ENCODE results near the gene SFSWAP. TPM values are rescaled to one million over a fixed set of nuclear protein-coding genes. Genes with fewer than 3 reads are reported as not detected.

SFSWAP gene
- total and polyA plus RNA-seq, 7 experiments from 2014 or later, result 16.9 to 120 (median 97.4) TPM

GRCh38 chr12:131732996-131733615 is 22.2 kb downstream of the SFSWAP start:
- H3K36me3 ChIP-seq (ENCODE audit: control insufficient read depth in 2 of 3, insufficient read depth in 3 of 3, low read length in 3 of 3), result peaks cover 32 to 84% (median 35%) of the 10 kb centered on the region in 3 experiments
- POLR2A ChIA-PET, result no interaction called here

DNA sequence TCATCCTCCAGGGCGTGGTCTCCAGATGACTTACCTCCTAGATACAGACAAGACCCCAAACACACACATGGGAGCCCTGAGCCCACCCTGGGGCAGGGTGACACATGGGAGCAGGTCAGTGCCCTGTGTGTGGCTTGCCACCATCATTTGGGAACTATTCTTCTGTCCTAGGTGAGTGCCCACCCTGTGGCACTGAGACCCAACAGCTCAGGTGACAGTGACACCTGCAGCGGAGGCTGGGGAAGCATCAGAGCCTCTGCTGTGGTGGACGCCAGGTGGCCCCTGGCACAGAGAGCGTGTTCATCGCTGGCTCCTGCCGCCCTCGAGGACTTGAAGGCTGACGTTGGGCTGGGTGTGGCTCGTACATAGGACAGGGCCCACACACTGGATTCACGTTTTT is 23.0 kb downstream of the SFSWAP start:
- ATAC-seq, result no peak
- Mint-ChIP-seq H3K27me3 (no peaks in the 10 kb centered on the region), H3K36me3 (peaks cover 9 to 43% (median 17%) of the 10 kb centered on the region in 5 donors), H3K27ac (peak overlapping the region in 1 of 9 donors; percentile 32), H3K4me1 (no peaks in the 10 kb centered on the region), H3K4me3 (no peak overlapping the region), H3K9me3 (no peaks in the 10 kb centered on the region)
- intact Hi-C loops (cut with micrococcal nuclease), result no loop called here
- H3K36me3 ChIP-seq (ENCODE audit: control insufficient read depth in 2 of 3, insufficient read depth in 3 of 3, low read length in 3 of 3), result peaks cover 25 to 81% (median 27%) of the 10 kb centered on the region in 3 experiments
- H3K9me3 ChIP-seq (ENCODE audit: control insufficient read depth in 2 of 3, low read length in 3 of 3), result no peaks in the 10 kb centered on the region
- no peak overlapping the region for H3K4me3 ChIP-seq (ENCODE audit: low read length)
- ChIA-PET CTCF (interaction anchor here (0.5 kb wide), 1 partner anchor 591 kb away, joined by 3 read pairs; no protein-coding TSS in a partner anchor), POLR2A (no interaction called here)
- no peak overlapping the region for H3K27ac ChIP-seq (ENCODE audit: low read depth, low read length)
- no peaks in the 10 kb centered on the region for H3K27me3 ChIP-seq (ENCODE audit: control insufficient read depth in 2 of 2, insufficient read depth in 2 of 2, low read length in 2 of 2)
- H3K4me1 ChIP-seq (ENCODE audit: control insufficient read depth in 2 of 2, insufficient read depth in 2 of 2, low read length in 2 of 2), result no peaks in the 10 kb centered on the region
- no peak for DNase-seq

More at GRCh38 chr12:131732996-131733615, 22.2 kb downstream of the SFSWAP start:
- H3K36me3 Mint-ChIP-seq, result peaks cover 9 to 48% (median 17%) of the 10 kb centered on the region in 5 donors
- ATAC-seq (no peak), DNase-seq (no peak)
- intact Hi-C loops (cut with micrococcal nuclease), result no loop called here
- Histone ChIP-seq H3K4me1 (ENCODE audit: control insufficient read depth in 2 of 2, insufficient read depth in 2 of 2, low read length in 2 of 2) (no peaks in the 10 kb centered on the region), H3K4me3 (ENCODE audit: low read length) (no peak overlapping the region), H3K9me3 (ENCODE audit: control insufficient read depth in 2 of 3, low read length in 3 of 3) (no peaks in the 10 kb centered on the region), H3K27me3 (ENCODE audit: control insufficient read depth in 2 of 2, insufficient read depth in 2 of 2, low read length in 2 of 2) (no peaks in the 10 kb centered on the region), H3K27ac (ENCODE audit: low read depth, low read length) (no peak overlapping the region)
- no peaks in the 10 kb centered on the region for H3K9me3 Mint-ChIP-seq
- H3K4me3 Mint-ChIP-seq, result no peak overlapping the region
- H3K27ac Mint-ChIP-seq, result no peak overlapping the region
- H3K27me3 Mint-ChIP-seq, result no peaks in the 10 kb centered on the region
- CTCF ChIA-PET, result no interaction called here
- no peaks in the 10 kb centered on the region for H3K4me1 Mint-ChIP-seq

DNA sequence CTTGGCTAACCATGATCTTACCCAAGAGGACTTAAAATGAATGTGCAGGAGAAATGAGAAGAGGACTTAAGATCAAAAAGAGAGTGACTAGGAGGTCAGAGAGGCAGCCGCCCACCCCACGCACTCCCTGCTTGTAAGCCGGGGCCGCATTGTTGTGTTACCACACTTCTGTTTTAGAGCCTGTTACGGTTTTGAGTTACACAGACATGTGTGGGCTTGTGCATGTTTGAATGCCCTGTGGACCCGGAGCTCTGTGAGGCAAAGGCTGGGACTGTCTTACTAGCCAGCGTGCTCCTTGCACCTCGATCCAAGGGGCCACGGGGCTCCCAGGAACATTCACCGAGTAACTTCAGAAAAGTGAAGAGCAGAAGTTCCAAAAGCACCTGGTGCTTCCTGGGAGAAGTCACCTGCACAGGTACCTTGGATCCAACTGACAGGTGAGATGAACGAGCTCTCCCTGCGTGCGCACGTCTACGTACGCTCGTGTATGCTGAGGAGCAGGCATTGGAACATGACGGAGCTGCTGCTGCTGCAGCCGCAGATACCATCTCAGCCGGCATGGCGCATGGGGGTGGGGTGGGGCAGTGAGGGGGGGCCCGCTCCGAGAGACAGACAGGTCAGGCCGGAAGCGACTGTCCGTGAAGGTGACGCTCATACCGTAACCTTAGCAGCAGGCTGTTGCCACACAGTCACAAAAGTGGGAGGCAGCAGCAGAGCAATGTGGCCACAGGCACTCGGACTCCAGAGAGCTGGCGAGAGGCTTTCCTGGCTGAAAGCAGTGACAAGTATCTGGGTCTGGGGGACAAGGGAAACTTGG is 23.7 kb downstream of the SFSWAP start:
- Mint-ChIP-seq H3K9me3 (no peaks in the 10 kb centered on the region), H3K36me3 (peaks cover 9 to 37% (median 13%) of the 10 kb centered on the region in 5 donors), H3K27ac (peak overlapping the region in 1 of 9 donors; percentile 32), H3K27me3 (no peaks in the 10 kb centered on the region), H3K4me1 (no peaks in the 10 kb centered on the region), H3K4me3 (no peak overlapping the region)
- no peak for DNase-seq
- H3K4me1 ChIP-seq (ENCODE audit: control insufficient read depth in 2 of 2, insufficient read depth in 2 of 2, low read length in 2 of 2), result no peaks in the 10 kb centered on the region
- H3K4me3 ChIP-seq (ENCODE audit: low read length), result no peak overlapping the region
- intact Hi-C loops (cut with micrococcal nuclease), result no loop called here
- peaks cover 18 to 77% (median 21%) of the 10 kb centered on the region in 3 experiments for H3K36me3 ChIP-seq (ENCODE audit: control insufficient read depth in 2 of 3, insufficient read depth in 3 of 3, low read length in 3 of 3)
- ChIA-PET POLR2A (no interaction called here), CTCF (interaction anchor here (0.5 kb wide), 1 partner anchor 592 kb away, joined by 3 read pairs; no protein-coding TSS in a partner anchor)
- H3K9me3 ChIP-seq (ENCODE audit: control insufficient read depth in 2 of 3, low read length in 3 of 3), result no peaks in the 10 kb centered on the region
- no peak for ATAC-seq
- no peak overlapping the region for H3K27ac ChIP-seq (ENCODE audit: low read depth, low read length)
- no peaks in the 10 kb centered on the region for H3K27me3 ChIP-seq (ENCODE audit: control insufficient read depth in 2 of 2, insufficient read depth in 2 of 2, low read length in 2 of 2)

GRCh38 chr12:131735153-131735456 is 24.2 kb downstream of the SFSWAP start:
- no peaks in the 10 kb centered on the region for H3K27me3 Mint-ChIP-seq
- no peaks in the 10 kb centered on the region for H3K4me1 Mint-ChIP-seq
- H3K4me1 ChIP-seq (ENCODE audit: control insufficient read depth in 2 of 2, insufficient read depth in 2 of 2, low read length in 2 of 2), result no peaks in the 10 kb centered on the region
- no peak overlapping the region for H3K4me3 Mint-ChIP-seq
- no peak for DNase-seq
- intact Hi-C loops (cut with micrococcal nuclease), result no loop called here
- POLR2A ChIA-PET, result no interaction called here
- H3K4me3 ChIP-seq (ENCODE audit: low read length), result no peak overlapping the region
- H3K9me3 Mint-ChIP-seq, result no peaks in the 10 kb centered on the region
- no peaks in the 10 kb centered on the region for H3K9me3 ChIP-seq (ENCODE audit: control insufficient read depth in 2 of 3, low read length in 3 of 3)
- H3K36me3 Mint-ChIP-seq, result peaks cover 11 to 35% (median 12%) of the 10 kb centered on the region in 5 donors
- CTCF ChIA-PET, result no interaction called here
- H3K36me3 ChIP-seq (ENCODE audit: control insufficient read depth in 2 of 3, insufficient read depth in 3 of 3, low read length in 3 of 3), result peaks cover 12 to 75% (median 16%) of the 10 kb centered on the region in 3 experiments
- H3K27ac ChIP-seq (ENCODE audit: low read depth, low read length), result no peak overlapping the region
- no peak for ATAC-seq
- H3K27me3 ChIP-seq (ENCODE audit: control insufficient read depth in 2 of 2, insufficient read depth in 2 of 2, low read length in 2 of 2), result no peaks in the 10 kb centered on the region
- no peak overlapping the region for H3K27ac Mint-ChIP-seq

GRCh38 chr12:131735476-131736445 is 24.9 kb downstream of the SFSWAP start:
- H3K36me3 ChIP-seq (ENCODE audit: control insufficient read depth in 2 of 3, insufficient read depth in 3 of 3, low read length in 3 of 3), result peaks cover 11 to 75% (median 16%) of the 10 kb centered on the region in 3 experiments
- no peaks in the 10 kb centered on the region for H3K9me3 Mint-ChIP-seq
- no peak overlapping the region for H3K4me3 ChIP-seq (ENCODE audit: low read length)
- ChIA-PET POLR2A (no interaction called here), CTCF (no interaction called here)
- H3K4me1 ChIP-seq (ENCODE audit: control insufficient read depth in 2 of 2, insufficient read depth in 2 of 2, low read length in 2 of 2), result no peaks in the 10 kb centered on the region
- H3K27ac Mint-ChIP-seq, result peak overlapping the region in 2 of 9 donors; percentile 11 to 73
- ATAC-seq (no peak), DNase-seq (no peak)
- H3K27me3 Mint-ChIP-seq, result no peaks in the 10 kb centered on the region
- H3K27ac ChIP-seq (ENCODE audit: low read depth, low read length), result no peak overlapping the region
- no peaks in the 10 kb centered on the region for H3K27me3 ChIP-seq (ENCODE audit: control insufficient read depth in 2 of 2, insufficient read depth in 2 of 2, low read length in 2 of 2)
- H3K36me3 Mint-ChIP-seq, result peaks cover 14 to 38% (median 18%) of the 10 kb centered on the region in 5 donors
- intact Hi-C loops (cut with micrococcal nuclease), result no loop called here
- no peak overlapping the region for H3K4me3 Mint-ChIP-seq
- H3K4me1 Mint-ChIP-seq, result no peaks in the 10 kb centered on the region
- no peaks in the 10 kb centered on the region for H3K9me3 ChIP-seq (ENCODE audit: control insufficient read depth in 2 of 3, low read length in 3 of 3)

- Histone ChIP-seq H3K27me3 (ENCODE audit: control insufficient read depth in 2 of 2, insufficient read depth in 2 of 2, low read length in 2 of 2) (no peaks in the 10 kb centered on the region), H3K27ac (ENCODE audit: low read depth, low read length) (no peak overlapping the region), H3K4me3 (ENCODE audit: low read length) (no peak overlapping the region), H3K36me3 (ENCODE audit: control insufficient read depth in 2 of 3, insufficient read depth in 3 of 3, low read length in 3 of 3) (peaks cover 9 to 72% (median 16%) of the 10 kb centered on the region in 3 experiments), H3K4me1 (ENCODE audit: control insufficient read depth in 2 of 2, insufficient read depth in 2 of 2, low read length in 2 of 2) (no peaks in the 10 kb centered on the region), H3K9me3 (ENCODE audit: control insufficient read depth in 2 of 3, low read length in 3 of 3) (no peaks in the 10 kb centered on the region)
- no peak for ATAC-seq
- ChIA-PET CTCF (no interaction called here), POLR2A (no interaction called here)
- DNase-seq, result no peak
- peaks cover 0 to under 1% (median 0%) of the 10 kb centered on the region in 11 donors for H3K9me3 Mint-ChIP-seq
- peaks cover 0 to under 1% (median 0%) of the 10 kb centered on the region in 7 donors for H3K4me1 Mint-ChIP-seq
- intact Hi-C loops (cut with micrococcal nuclease), result no loop called here
- no peak overlapping the region for H3K4me3 Mint-ChIP-seq
- H3K36me3 Mint-ChIP-seq, result peaks cover 12 to 37% (median 15%) of the 10 kb centered on the region in 5 donors
- no peaks in the 10 kb centered on the region for H3K27me3 Mint-ChIP-seq
- H3K27ac Mint-ChIP-seq, result peak overlapping the region in 1 of 9 donors; percentile 22
Observed at GRCh38 chr12:131736446-131737149, 25.7 kb downstream of the SFSWAP start.

Measured in naive thymus-derived CD4-positive, alpha-beta T cell (primary cell).